Panc1 (cell line): Measurements from ENCODE around the gene AHCTF1. TPM values are rescaled to one million over a fixed set of nuclear protein-coding genes. Genes with fewer than 3 reads are reported as not detected.

Source experiments
- ATAC-seq: fragments of 200-7000 bp; cut with Tn5 transposase; 2 replicates; pipeline ENCODE4 v1.9.1; 2020; ENCODE audit warnings: mild to moderate bottlenecking, moderate library complexity
- BruUV-seq: library from RNA; stranded (reverse); fragments of 400-500 nt; replicated peaks from 2 replicates; lab custom pipeline; 2021; lab: Mats Ljungman, UMichigan
- CTCF ChIA-PET: fragments of 300-600 bp; sonication (Branson Sonifier 250); formaldehyde crosslinking; loops from one replicate; lab custom pipeline; 2022; ENCODE audit warnings: antibody characterized with exemption; lab: Charles Lee
- POLR2A ChIA-PET: fragments of 300-600 bp; sonication (Branson Sonifier 250); formaldehyde crosslinking; loops from one replicate; lab custom pipeline; 2022; ENCODE audit warnings: antibody characterized with exemption; lab: Charles Lee
- DNase-seq: peaks from one replicate; pipeline ENCODE4 v3.0.0-alpha.2; 2010; ENCODE audit warnings: low read depth, low spot score
- H3K27ac ChIP-seq: 2 replicates; pipeline ENCODE4 v1.5.1; 2011; ENCODE audit warnings: mild to moderate bottlenecking, low read length, inconsistent platforms
- H3K27me3 ChIP-seq: fragments of 200-500 bp; sonication (Bioruptor generic); 2 replicates; pipeline ENCODE4 v1.6.0; 2014; ENCODE audit warnings: low read length, inconsistent platforms; ENCODE audit not compliant: control insufficient read depth, insufficient read depth
- H3K36me3 ChIP-seq: fragments of 200-500 bp; sonication (Bioruptor generic); 2 replicates; pipeline ENCODE4 v1.5.1; 2014; ENCODE audit warnings: inconsistent platforms, mild to moderate bottlenecking, low read length, moderate library complexity; ENCODE audit not compliant: control insufficient read depth, insufficient read depth
- H3K4me1 ChIP-seq: 2 replicates; pipeline ENCODE4 v1.5.1; 2011; ENCODE audit warnings: inconsistent platforms, mild to moderate bottlenecking, low read length, moderate library complexity; ENCODE audit not compliant: control insufficient read depth, insufficient read depth
- H3K4me3 ChIP-seq, 2 experiments: 2 replicates each; pipeline ENCODE4 v1.5.1; 2011 to 2012; ENCODE audit warnings: low read depth in 2 of 2, low read length in 2 of 2, mild to moderate bottlenecking in 2 of 2, inconsistent platforms in 1 of 2, moderate library complexity in 1 of 2
- H3K9me3 ChIP-seq: fragments of 200-500 bp; sonication (Bioruptor generic); 2 replicates; pipeline ENCODE4 v1.5.1; 2014; ENCODE audit warnings: low read depth, mild to moderate bottlenecking, inconsistent platforms, low read length, moderate library complexity; ENCODE audit not compliant: control insufficient read depth, insufficient read depth
- POLR2AphosphoS5 ChIP-seq: IDR thresholded peaks from 2 replicates; pipeline ENCODE4 v1.6.1; 2012; ENCODE audit warnings: mild to moderate bottlenecking, low read depth, low read length, moderate library complexity
- SIN3A ChIP-seq: IDR thresholded peaks from 2 replicates; pipeline ENCODE4 v1.6.1; 2012; ENCODE audit warnings: low read depth, mild to moderate bottlenecking, low read length, moderate library complexity, borderline replicate concordance; ENCODE audit not compliant: insufficient read depth
- TCF7L2 ChIP-seq: IDR thresholded peaks from 2 replicates; pipeline ENCODE4 v1.6.1; 2011; ENCODE audit warnings: mild to moderate bottlenecking, low read depth, low read length, inconsistent platforms
- in situ Hi-C: cut with HindIII; loops from 2 replicates; pipeline ENCODE4 v1.10.0; 2016; ENCODE audit warnings: low sequenced_read_pairs, low pct_unique_long_range_greater_than_20kb
- intact Hi-C: fragments of 100-400 bp; cut with micrococcal nuclease; formaldehyde crosslinking; loops from one replicate; pipeline ENCODE4 v1.10.0; 2022; ENCODE audit not compliant: unreplicated experiment
- total RNA-seq: library from RNA; stranded (reverse); gene quantifications from one replicate; pipeline ENCODE4 v1.2.1, GENCODE V29; 2021; ENCODE audit not compliant: unreplicated experiment
- TF ChIP-seq, protein P1 (sequence below): fragments of 450-650 bp; IDR thresholded peaks from 2 replicates; pipeline ENCODE4 v1.5.1; 2017; ENCODE audit warnings: mild to moderate bottlenecking
- TF ChIP-seq, protein P2 (sequence below), 2 experiments: IDR thresholded peaks; 2 replicates each; pipeline ENCODE4 v1.6.1; 2011 to 2012; ENCODE audit warnings: low read depth in 2 of 2, control low read depth in 1 of 2, low read length in 1 of 2, mild to moderate bottlenecking in 1 of 2, moderate library complexity in 1 of 2; ENCODE audit not compliant: insufficient read depth in 1 of 2

Gene AHCTF1
- total RNA-seq, 1 experiment from 2014 or later: 49.9 TPM

DNA sequence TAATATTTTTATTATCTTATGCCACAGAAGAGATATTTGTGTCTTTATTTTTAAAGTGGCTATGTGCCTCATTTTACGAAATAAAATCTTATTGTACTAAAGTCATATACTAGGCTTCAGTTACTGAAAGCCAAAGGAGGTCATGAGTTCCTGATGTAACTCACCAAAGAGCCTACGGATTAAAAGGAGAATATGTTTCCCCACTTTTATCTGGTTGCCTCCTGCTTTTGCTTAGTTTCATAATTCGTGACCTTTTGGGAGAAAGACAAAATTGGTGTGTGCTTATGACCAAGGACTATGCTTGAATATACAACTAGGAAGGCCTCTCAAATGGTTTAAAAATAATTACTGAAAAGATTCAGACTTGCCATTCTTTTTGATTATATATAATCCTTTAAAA lies 18.2 kb upstream of the AHCTF1 start:
- H3K4me3 ChIP-seq: no peak overlapping the region
- DNase-seq (no peak), ATAC-seq (no peak)
- ChIA-PET POLR2A (interaction anchor here (0.6 kb wide), 1 partner anchor 35 kb away, joined by 4 read pairs; no protein-coding TSS in a partner anchor), CTCF (no interaction called here)
- in situ Hi-C loops: no loop called here
- TF ChIP-seq, protein P1, sequence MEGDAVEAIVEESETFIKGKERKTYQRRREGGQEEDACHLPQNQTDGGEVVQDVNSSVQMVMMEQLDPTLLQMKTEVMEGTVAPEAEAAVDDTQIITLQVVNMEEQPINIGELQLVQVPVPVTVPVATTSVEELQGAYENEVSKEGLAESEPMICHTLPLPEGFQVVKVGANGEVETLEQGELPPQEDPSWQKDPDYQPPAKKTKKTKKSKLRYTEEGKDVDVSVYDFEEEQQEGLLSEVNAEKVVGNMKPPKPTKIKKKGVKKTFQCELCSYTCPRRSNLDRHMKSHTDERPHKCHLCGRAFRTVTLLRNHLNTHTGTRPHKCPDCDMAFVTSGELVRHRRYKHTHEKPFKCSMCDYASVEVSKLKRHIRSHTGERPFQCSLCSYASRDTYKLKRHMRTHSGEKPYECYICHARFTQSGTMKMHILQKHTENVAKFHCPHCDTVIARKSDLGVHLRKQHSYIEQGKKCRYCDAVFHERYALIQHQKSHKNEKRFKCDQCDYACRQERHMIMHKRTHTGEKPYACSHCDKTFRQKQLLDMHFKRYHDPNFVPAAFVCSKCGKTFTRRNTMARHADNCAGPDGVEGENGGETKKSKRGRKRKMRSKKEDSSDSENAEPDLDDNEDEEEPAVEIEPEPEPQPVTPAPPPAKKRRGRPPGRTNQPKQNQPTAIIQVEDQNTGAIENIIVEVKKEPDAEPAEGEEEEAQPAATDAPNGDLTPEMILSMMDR: no peak
- no peak for TF ChIP-seq POLR2AphosphoS5
- H3K4me1 ChIP-seq: no peaks in the 10 kb centered on the region
- intact Hi-C loops: no loop called here
- H3K27me3 ChIP-seq: no peaks in the 10 kb centered on the region
- no TSS peak for BruUV-seq
- no peak overlapping the region for H3K27ac ChIP-seq
- no peaks in the 10 kb centered on the region for H3K9me3 ChIP-seq
- H3K36me3 ChIP-seq: no peaks in the 10 kb centered on the region

DNA sequence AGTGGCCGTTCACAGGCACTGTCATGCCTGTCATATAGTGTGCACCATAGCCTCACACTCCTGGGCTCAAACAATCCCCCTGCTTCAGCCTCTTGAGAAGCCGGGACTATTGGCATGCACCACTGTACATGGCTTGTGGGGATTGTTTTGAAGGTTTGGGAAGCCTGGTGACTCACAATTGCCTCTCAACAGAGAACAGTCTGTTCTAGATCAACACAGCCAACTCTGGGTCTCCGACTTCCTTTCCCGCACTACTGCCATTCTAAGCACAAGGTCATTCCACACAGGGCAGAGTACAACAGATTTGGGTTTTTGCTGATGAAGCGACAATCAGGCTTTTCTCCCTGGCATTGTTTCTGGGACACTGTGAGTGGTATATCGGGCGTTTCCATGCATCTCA lies 15.5 kb upstream of the AHCTF1 start:
- H3K9me3 ChIP-seq: no peaks in the 10 kb centered on the region
- no TSS peak for BruUV-seq
- H3K36me3 ChIP-seq: no peaks in the 10 kb centered on the region
- H3K27ac ChIP-seq: no peak overlapping the region
- no peaks in the 10 kb centered on the region for H3K4me1 ChIP-seq
- intact Hi-C loops (no loop called here), in situ Hi-C loops (no loop called here)
- no peaks in the 10 kb centered on the region for H3K27me3 ChIP-seq
- TF ChIP-seq, protein P2, sequence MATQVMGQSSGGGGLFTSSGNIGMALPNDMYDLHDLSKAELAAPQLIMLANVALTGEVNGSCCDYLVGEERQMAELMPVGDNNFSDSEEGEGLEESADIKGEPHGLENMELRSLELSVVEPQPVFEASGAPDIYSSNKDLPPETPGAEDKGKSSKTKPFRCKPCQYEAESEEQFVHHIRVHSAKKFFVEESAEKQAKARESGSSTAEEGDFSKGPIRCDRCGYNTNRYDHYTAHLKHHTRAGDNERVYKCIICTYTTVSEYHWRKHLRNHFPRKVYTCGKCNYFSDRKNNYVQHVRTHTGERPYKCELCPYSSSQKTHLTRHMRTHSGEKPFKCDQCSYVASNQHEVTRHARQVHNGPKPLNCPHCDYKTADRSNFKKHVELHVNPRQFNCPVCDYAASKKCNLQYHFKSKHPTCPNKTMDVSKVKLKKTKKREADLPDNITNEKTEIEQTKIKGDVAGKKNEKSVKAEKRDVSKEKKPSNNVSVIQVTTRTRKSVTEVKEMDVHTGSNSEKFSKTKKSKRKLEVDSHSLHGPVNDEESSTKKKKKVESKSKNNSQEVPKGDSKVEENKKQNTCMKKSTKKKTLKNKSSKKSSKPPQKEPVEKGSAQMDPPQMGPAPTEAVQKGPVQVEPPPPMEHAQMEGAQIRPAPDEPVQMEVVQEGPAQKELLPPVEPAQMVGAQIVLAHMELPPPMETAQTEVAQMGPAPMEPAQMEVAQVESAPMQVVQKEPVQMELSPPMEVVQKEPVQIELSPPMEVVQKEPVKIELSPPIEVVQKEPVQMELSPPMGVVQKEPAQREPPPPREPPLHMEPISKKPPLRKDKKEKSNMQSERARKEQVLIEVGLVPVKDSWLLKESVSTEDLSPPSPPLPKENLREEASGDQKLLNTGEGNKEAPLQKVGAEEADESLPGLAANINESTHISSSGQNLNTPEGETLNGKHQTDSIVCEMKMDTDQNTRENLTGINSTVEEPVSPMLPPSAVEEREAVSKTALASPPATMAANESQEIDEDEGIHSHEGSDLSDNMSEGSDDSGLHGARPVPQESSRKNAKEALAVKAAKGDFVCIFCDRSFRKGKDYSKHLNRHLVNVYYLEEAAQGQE (IDR thresholded peaks at IDR 0.05; ENCODE audit: insufficient read depth in 1 of 2, low read depth in 2 of 2, low read length in 1 of 2): no peak
- TF ChIP-seq, protein P1: no peak
- no peak for TF ChIP-seq TCF7L2
- no peak for TF ChIP-seq SIN3A
- TF ChIP-seq POLR2AphosphoS5: no peak
- ATAC-seq (0 out of 2 replicates have a peak, but pooled peaks have one; percentile 44), DNase-seq (no peak)
- POLR2A ChIA-PET: no interaction called here
- CTCF ChIA-PET: no interaction called here
- no peak overlapping the region for H3K4me3 ChIP-seq
